Lower lobe of right lung (tissue), 2 donors: ENCODE measurements around the gene SELENOK. TPM values are rescaled to one million over a fixed set of nuclear protein-coding genes. Genes with fewer than 3 reads are reported as not detected.

Experiments
- ATAC-seq, 2 donors: fragments of 200-7000 bp; cut with Tn5 transposase; one replicate each; pipeline ENCODE4 v1.9.1; 2020 to 2022; ENCODE audit warnings: mild to moderate bottlenecking in 2 of 2, moderate library complexity in 2 of 2
- DNase-seq: peaks from one replicate; pipeline ENCODE4 v3.0.0-alpha.2; 2020
- H3K27ac ChIP-seq: fragments of 200-600 bp; one replicate; pipeline ENCODE4 v1.8.0; 2022
- H3K27me3 ChIP-seq: fragments of 200-600 bp; one replicate; pipeline ENCODE4 v1.8.0; 2022; ENCODE audit warnings: low read depth
- H3K36me3 ChIP-seq: fragments of 200-600 bp; one replicate; pipeline ENCODE4 v1.8.0; 2022; ENCODE audit warnings: mild to moderate bottlenecking
- H3K4me1 ChIP-seq: fragments of 200-600 bp; one replicate; pipeline ENCODE4 v1.8.0; 2022
- H3K4me3 ChIP-seq: fragments of 200-600 bp; one replicate; pipeline ENCODE4 v1.8.0; 2022; ENCODE audit warnings: mild to moderate bottlenecking
- H3K9me3 ChIP-seq: fragments of 200-600 bp; one replicate; pipeline ENCODE4 v1.8.0; 2022
- intact Hi-C: fragments of 100-400 bp; cut with DNase I; formaldehyde crosslinking; loops from one replicate; pipeline ENCODE4 v1.11.0; 2022
- total RNA-seq: library from RNA; stranded (reverse); fragmentation: NEBNext Ultra II Directional; extraction: Animal tissue kit (Norgen Biotek cat#: 25700); gene quantifications from one replicate; pipeline ENCODE4 v1.2.1, GENCODE V29; 2021
- TF ChIP-seq, protein P1 (sequence below): fragments of 200-600 bp; IDR thresholded peaks from one replicate; pipeline ENCODE4 v1.8.0; 2022; ENCODE audit warnings: antibody characterized with exemption, mild to moderate bottlenecking
- donor health status: DM: no; HTN: yes; CAD: no; lungs with severe emphysema.

SELENOK gene
- total RNA-seq, 1 donor from 2014 or later, result 38.7 TPM

DNA sequence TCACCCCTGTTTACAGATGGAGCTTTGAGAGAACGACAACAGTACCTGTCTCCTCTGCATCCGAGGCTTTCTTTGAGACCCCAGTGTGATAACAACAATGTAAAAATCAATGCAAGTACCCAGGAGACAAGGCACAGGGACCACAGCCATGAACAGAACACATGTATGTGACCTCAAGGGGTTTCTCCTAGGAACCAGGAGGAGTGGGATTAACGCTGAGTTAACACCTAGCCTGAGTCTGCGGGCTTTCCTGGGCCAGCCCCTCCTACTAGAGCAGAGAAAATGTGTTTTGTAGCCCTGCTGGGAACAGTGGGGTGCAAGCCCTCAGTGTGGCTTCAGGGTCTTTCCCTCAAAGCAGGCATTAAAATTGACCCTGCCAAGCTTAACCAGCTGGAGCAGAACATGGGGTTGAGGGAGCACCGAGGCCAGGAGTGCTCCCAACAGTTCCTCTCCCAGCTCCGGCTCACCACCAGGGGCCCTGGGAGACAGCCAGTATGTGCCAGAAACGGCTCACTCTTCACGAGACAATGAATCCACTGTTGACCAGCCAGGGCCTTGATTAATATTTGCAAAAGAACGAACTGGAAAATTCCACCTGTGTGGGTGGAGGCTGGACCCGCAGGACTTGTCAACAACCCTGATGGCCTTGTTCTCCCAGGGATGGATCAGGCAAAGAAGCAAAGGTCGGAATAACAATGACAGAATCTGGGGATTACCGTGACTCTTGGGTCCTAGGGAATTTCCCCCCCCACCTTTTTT, 49.0 kb downstream of the SELENOK start:
- intact Hi-C loops, result no loop called here
- peaks cover 36% of the 10 kb centered on the region for H3K4me1 ChIP-seq
- H3K36me3 ChIP-seq, result no peaks in the 10 kb centered on the region
- no peak overlapping the region for H3K27ac ChIP-seq
- TF ChIP-seq, protein P1, sequence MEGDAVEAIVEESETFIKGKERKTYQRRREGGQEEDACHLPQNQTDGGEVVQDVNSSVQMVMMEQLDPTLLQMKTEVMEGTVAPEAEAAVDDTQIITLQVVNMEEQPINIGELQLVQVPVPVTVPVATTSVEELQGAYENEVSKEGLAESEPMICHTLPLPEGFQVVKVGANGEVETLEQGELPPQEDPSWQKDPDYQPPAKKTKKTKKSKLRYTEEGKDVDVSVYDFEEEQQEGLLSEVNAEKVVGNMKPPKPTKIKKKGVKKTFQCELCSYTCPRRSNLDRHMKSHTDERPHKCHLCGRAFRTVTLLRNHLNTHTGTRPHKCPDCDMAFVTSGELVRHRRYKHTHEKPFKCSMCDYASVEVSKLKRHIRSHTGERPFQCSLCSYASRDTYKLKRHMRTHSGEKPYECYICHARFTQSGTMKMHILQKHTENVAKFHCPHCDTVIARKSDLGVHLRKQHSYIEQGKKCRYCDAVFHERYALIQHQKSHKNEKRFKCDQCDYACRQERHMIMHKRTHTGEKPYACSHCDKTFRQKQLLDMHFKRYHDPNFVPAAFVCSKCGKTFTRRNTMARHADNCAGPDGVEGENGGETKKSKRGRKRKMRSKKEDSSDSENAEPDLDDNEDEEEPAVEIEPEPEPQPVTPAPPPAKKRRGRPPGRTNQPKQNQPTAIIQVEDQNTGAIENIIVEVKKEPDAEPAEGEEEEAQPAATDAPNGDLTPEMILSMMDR, result no peak
- ATAC-seq, result peak in 1 of 2 donors; percentile 4
- no peaks in the 10 kb centered on the region for H3K9me3 ChIP-seq
- DNase-seq, result no peak
- no peak overlapping the region for H3K4me3 ChIP-seq
- H3K27me3 ChIP-seq, result peaks cover 18% of the 10 kb centered on the region

DNA sequence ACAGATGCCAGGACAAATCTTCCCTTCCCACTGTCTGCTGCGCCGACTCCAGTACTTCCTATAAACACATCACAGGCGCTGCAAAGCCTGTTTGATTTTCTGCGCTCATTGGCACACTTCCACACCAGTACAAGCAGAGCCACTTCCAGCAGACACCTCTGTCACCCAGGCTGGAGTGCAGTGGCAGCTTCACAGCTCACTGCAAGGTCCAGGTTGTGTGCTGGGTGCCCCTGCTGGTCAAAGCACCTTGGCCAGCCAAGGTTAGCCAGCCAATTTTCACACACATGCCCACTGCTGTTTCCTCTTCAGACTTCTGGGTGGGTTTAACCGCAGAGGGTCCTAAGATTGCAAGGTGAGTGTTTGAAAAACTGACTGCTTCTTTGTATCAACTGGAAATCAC, 50.4 kb downstream of the SELENOK start:
- H3K27me3 ChIP-seq, result peaks cover 6% of the 10 kb centered on the region
- DNase-seq (no peak), ATAC-seq (no peak)
- H3K4me1 ChIP-seq, result peaks cover 30% of the 10 kb centered on the region
- TF ChIP-seq, protein P1, result no peak
- intact Hi-C loops, result no loop called here
- H3K4me3 ChIP-seq, result no peak overlapping the region
- H3K27ac ChIP-seq, result no peak overlapping the region
- no peaks in the 10 kb centered on the region for H3K9me3 ChIP-seq
- no peaks in the 10 kb centered on the region for H3K36me3 ChIP-seq

DNA sequence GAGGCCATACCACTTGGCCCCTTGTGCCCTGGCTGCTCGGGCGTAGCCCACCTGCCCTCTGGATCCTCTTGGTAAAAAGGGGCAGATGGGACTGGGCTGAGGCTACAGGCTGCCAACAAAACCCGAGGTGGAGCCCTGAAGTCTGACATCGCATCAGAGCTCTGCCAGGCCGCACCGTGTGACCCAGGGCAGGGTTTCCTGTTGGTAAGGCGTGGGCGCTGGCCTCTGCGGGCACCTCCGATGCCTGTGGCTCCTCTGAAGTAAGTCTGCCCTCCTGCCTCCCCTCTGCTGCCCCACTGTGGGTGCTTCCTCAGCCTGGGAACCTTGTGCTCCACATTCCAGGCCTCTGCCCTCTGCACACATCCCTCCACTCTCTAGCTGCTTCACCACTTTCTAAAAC, 54.3 kb downstream of the SELENOK start:
- Histone ChIP-seq H3K4me1 (peaks cover 5% of the 10 kb centered on the region), H3K27me3 (no peaks in the 10 kb centered on the region), H3K9me3 (no peaks in the 10 kb centered on the region), H3K4me3 (no peak overlapping the region), H3K27ac (no peak overlapping the region), H3K36me3 (no peaks in the 10 kb centered on the region)
- TF ChIP-seq, protein P1, result no peak
- peak; percentile 84 for DNase-seq
- intact Hi-C loops, result no loop called here
- ATAC-seq, result peak; percentile 64

DNA sequence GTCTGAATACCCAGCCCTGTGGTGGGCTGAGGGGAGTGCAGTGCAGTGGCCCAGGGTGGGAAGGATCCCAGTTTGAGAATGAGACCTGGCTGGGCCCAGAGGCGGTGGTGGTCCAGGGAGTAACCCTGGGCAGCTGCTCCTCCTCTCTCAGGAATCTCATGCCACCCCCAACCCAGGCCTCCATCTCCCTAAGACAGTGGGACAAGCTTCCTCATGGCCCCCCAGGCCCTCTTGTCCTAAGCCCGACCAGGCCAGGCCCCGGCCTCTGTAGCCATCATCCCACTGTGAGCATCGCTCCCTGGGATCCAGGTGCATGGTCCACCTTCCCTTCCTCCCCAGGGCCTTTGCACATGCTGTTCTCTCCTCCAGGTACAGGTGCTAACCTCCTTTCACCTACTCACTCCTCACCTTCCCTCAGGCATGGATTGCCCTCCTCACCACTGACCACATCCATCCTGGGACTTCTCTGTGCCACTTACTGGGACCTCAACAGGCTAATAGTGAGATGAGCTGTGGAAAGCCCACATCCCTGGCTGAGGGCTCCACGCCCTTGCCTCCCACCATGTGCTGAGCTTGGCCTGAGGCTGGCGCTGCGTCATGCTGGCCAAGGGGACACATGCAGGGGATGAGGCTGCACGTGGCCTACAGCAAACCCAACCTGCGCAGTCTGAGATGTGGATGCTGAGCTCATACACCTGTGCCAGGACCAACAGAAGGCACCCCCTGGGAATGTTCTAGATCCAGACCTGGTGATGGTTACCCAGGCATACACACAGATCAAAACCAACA, 55.4 kb downstream of the SELENOK start:
- intact Hi-C loops, result no loop called here
- Histone ChIP-seq H3K4me1 (no peaks in the 10 kb centered on the region), H3K4me3 (no peak overlapping the region), H3K36me3 (no peaks in the 10 kb centered on the region), H3K27me3 (no peaks in the 10 kb centered on the region), H3K27ac (no peak overlapping the region), H3K9me3 (no peaks in the 10 kb centered on the region)
- ATAC-seq (no peak), DNase-seq (no peak)
- TF ChIP-seq, protein P1, result no peak

DNA sequence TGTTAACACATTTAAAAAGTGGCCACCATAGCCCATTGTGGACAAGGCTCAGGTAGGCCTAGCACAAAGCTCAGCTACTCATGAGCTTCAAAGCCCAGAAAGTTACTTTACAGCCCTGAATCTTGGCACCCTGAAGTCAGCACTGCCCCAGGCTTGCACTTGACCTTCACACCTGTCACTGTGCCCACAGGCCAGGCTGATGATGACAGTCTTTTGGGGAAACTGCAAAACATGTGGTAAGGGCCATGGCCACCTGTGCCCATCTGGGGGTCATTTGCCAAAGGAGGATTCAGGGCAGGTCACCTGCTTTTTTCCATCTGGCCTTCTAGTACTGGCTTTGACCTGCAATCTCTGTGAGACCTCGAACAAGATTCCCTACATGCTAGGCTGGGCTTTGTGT, 56.4 kb downstream of the SELENOK start:
- no peak for ATAC-seq
- Histone ChIP-seq H3K9me3 (no peaks in the 10 kb centered on the region), H3K4me3 (no peak overlapping the region), H3K27ac (no peak overlapping the region), H3K36me3 (no peaks in the 10 kb centered on the region), H3K27me3 (no peaks in the 10 kb centered on the region), H3K4me1 (no peaks in the 10 kb centered on the region)
- intact Hi-C loops, result no loop called here
- no peak for DNase-seq
- TF ChIP-seq, protein P1, result no peak
